Stimulated activated CD4-positive, alpha-beta T cell treated with anti-CD3 and anti-CD28 coated beads, Interleukin-15, amount 100 ng/mL, for 1 hour (primary cell): ENCODE results near the gene CNNM2.
"Not testable (repeated sequence)": the region's sequence is repeated elsewhere in the genome, so short reads cannot be mapped to it uniquely, and the experiment has no call there.

Experiments used
- DNase-seq, 2 donors: peaks; one replicate each; pipeline ENCODE4 v3.0.0-alpha.2; 2020; ENCODE audit warnings: low read depth in 1 of 2, low spot score in 1 of 2

The CNNM2 gene

GRCh38 chr10:102923601-102924000, 5.5 kb downstream of the CNNM2 start:
- DNase-seq = no peak

- DNase-seq = no peak
Observed at GRCh38 chr10:102926842-102927241, 8.7 kb downstream of the CNNM2 start.

GRCh38 chr10:102927311-102928010, 9.4 kb downstream of the CNNM2 start:
- no peak for DNase-seq

GRCh38 chr10:102928442-102928841, 10.3 kb downstream of the CNNM2 start:
- not testable (repeated sequence) for DNase-seq

- DNase-seq = no peak
Observed at GRCh38 chr10:102930720-102931119, 12.6 kb downstream of the CNNM2 start.

GRCh38 chr10:102931643-102932042, 13.5 kb downstream of the CNNM2 start:
- no peak for DNase-seq

- DNase-seq = no peak
Observed at GRCh38 chr10:102935505-102935904, 17.4 kb downstream of the CNNM2 start.

GRCh38 chr10:102935939-102936605, 18.0 kb downstream of the CNNM2 start:
- no peak for DNase-seq

GRCh38 chr10:102941401-102941800, 23.3 kb downstream of the CNNM2 start:
- no peak for DNase-seq

GRCh38 chr10:102945449-102945848, 27.4 kb downstream of the CNNM2 start:
- DNase-seq = no peak

GRCh38 chr10:102945962-102946361, 27.9 kb downstream of the CNNM2 start:
- no peak for DNase-seq

- DNase-seq = no peak
Observed at GRCh38 chr10:102946992-102947391, 28.9 kb downstream of the CNNM2 start.

- no peak for DNase-seq
Observed at GRCh38 chr10:102948176-102948575, 30.1 kb downstream of the CNNM2 start.

GRCh38 chr10:102948786-102949185, 30.7 kb downstream of the CNNM2 start:
- no peak for DNase-seq

- DNase-seq = no peak
Observed at GRCh38 chr10:102949916-102950315, 31.8 kb downstream of the CNNM2 start.

GRCh38 chr10:102951316-102951715, 33.2 kb downstream of the CNNM2 start:
- DNase-seq = no peak

GRCh38 chr10:102959360-102959759, 41.3 kb downstream of the CNNM2 start:
- no peak for DNase-seq

- no peak for DNase-seq
Observed at GRCh38 chr10:102960157-102960556, 42.1 kb downstream of the CNNM2 start.

- DNase-seq = no peak
Observed at GRCh38 chr10:102962267-102962666, 44.2 kb downstream of the CNNM2 start.

- no peak for DNase-seq
Observed at GRCh38 chr10:102962951-102963755, 45.1 kb downstream of the CNNM2 start.

- DNase-seq = no peak
Observed at GRCh38 chr10:102963756-102964025, 45.6 kb downstream of the CNNM2 start.

- DNase-seq = not testable (repeated sequence)
Observed at GRCh38 chr10:102964064-102964463, 46.0 kb downstream of the CNNM2 start.
